ENCODE results near the gene DOCK1. TPM values are rescaled to one million over a fixed set of nuclear protein-coding genes. Genes with fewer than 3 reads are reported as not detected.

DOCK1 gene
- total RNA-seq, 1 donor from 2014 or later: 0.86 TPM

GRCh38 chr10:127496035-127496434 lies 590.8 kb downstream of the DOCK1 start:
- intact Hi-C loops (cut with micrococcal nuclease): no loop called here

GRCh38 chr10:127497685-127498084 lies 592.5 kb downstream of the DOCK1 start:
- intact Hi-C loops (cut with micrococcal nuclease): no loop called here

DNA sequence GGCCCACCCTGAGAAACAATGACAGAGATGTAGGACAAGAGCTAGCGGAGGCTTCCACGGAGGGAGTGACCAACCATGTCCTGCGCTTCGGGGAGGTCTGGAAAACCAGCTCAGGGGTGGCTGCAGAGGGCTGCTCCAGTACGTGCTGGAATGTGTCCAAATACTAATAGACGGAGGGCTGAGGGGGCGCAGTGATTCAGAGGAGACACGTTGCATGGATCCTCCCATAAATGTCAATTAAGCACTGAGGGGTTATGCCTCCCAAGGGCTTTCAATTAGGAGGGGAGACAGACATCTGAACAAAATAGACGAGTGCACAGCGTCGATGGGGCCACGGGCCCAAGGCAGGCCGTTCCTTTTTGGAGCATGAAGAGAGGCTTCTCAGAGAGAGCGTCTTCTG lies 592.9 kb downstream of the DOCK1 start:
- intact Hi-C loops (cut with micrococcal nuclease): no loop called here

DNA sequence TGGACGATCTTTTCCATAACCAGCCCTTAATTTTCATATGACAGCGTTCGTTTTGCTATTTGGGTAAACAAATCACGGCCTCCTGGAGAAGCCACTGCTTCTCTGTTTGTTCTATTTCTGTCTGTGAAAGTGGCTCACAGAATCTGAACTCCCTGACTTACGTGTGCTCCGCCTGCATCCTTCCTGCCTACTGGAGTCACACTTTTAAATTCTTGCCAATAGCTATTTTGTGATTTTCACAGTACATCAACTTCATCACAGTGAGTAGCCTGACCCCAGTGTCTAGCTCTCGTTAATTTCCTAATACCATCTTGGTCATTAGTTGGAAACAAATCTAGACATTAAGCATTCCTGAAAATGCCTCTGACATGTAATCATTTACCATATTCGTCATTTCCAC lies 594.9 kb downstream of the DOCK1 start:
- intact Hi-C loops (cut with micrococcal nuclease): no loop called here

Other genes with a start within 250 kb of the DOCK1 start
- gene C10orf90, start 234.7 kb upstream of the DOCK1 start, total RNA-seq: not detected in 2 replicates

Data from T-helper 1 cell treated with Interleukin-12 subunit alpha and Interleukin-12 subunit beta and Interleukin-4 antibody, amounts not matched to agents 30 ng/mL and 1 ng/mL, for 36 hours (primary cell).